NK-92 (cell line): ENCODE data around the gene HECTD4.

Experiments used
- DNase-seq: peaks from one replicate; lab custom pipeline; 2025; ENCODE audit not compliant: unreplicated experiment; lab: John Stamatoyannopoulos, UW

The HECTD4 gene

GRCh38 chr12:112219195-112219594 lies 163.0 kb downstream of the HECTD4 start:
- DNase-seq = no peak

GRCh38 chr12:112218150-112218549 lies 164.1 kb downstream of the HECTD4 start:
- no peak for DNase-seq

GRCh38 chr12:112217647-112218046 lies 164.6 kb downstream of the HECTD4 start:
- DNase-seq = no peak

DNA sequence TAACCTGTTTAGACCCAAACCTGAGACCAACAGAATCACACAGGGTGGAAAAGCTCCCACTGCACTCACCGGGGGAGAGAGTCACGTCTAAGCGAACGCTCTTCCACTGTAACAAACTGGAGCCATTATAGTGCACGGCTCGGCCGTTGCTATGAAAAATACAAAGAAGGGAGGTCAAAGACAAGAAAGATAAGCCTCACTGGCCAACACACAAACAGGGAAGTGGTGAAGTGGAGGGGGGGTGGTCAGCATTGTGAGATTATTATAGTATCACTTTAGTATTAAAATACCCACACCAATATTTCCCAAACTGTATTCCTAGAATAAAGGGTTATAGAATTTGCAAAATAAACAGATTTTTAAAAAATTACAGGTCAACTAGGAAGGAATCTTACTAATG lies 166.0 kb downstream of the HECTD4 start:
- DNase-seq = no peak

GRCh38 chr12:112214064-112214463 lies 168.2 kb downstream of the HECTD4 start:
- DNase-seq = no peak

DNA sequence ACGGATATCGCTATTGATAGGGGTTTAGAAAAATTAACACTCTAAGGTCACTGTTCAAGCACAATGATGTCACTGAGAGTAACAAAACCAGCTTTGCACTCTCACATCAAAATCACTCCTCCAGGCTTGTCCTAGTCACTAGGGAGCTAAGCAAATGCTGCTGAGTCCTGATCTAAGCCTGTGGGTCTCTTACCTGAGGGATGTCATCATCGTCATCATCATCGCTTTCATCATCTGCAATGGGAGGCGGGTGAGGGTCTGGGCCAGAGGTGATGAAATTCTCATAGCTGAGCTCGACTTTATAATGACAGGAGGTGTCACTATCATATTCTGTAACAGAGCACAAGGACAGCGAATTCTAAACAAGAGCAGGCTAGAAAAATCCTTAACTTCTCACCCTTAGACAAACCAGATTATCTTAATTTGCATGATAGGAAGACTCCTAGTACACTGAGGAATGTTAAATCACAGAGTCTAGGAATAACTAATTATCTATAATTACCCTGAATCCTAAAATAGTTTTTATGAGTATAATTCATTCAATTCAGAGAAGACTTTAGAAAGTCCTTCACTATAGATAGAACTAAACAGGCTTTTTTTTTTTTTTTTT lies 173.8 kb downstream of the HECTD4 start:
- DNase-seq = no peak

GRCh38 chr12:112207397-112207924 lies 174.8 kb downstream of the HECTD4 start:
- no peak for DNase-seq

DNA sequence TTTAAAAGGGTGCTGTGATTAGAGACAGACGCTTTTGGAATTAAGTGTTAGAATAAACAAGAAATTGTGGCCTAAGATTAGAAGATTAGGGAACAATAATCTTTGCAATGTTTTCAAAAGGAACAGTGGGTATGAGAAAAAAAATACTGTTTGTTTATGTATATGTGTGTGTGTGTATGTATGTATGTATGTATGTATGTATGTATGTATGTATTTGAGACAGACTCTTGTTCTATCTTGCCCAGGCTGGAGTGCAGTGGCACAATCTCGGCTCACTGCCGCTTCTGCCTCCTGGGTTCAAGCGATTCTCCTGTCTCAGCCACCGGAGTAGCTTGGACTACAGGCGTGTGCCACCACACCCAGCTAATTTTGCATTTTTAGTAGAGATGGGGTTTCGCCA lies 175.3 kb downstream of the HECTD4 start:
- no peak for DNase-seq

GRCh38 chr12:112199136-112199535 lies 183.1 kb downstream of the HECTD4 start:
- no peak for DNase-seq

DNA sequence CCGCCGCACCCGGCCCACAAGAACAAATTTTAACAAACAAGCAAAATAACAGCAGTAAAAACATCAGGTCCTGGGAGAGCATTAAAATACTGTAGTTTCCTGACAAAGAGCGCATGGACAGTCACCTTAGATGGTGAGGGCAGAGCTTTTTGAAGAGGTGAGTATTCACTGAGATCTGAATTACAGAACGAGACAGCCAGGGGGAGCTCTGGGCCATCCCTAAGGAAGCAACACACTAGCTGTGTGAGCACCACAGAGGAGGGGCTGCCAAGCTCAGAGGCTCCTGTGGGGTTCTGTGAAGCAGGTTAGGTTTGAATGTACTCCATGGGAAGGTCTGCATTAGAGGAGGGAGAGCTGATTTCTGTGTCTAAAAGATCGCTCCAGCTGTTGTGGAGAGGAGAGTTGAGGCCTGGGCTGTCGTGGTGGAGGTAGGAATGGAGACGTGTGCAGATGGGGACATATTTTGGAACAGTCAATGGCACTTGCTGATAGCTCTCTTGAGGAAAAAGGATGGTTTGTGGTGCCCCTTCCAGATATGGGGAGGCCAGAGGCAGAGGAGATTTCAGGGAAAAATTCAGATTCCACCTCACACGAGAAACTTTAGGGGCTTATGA lies 184.0 kb downstream of the HECTD4 start:
- no peak for DNase-seq

DNA sequence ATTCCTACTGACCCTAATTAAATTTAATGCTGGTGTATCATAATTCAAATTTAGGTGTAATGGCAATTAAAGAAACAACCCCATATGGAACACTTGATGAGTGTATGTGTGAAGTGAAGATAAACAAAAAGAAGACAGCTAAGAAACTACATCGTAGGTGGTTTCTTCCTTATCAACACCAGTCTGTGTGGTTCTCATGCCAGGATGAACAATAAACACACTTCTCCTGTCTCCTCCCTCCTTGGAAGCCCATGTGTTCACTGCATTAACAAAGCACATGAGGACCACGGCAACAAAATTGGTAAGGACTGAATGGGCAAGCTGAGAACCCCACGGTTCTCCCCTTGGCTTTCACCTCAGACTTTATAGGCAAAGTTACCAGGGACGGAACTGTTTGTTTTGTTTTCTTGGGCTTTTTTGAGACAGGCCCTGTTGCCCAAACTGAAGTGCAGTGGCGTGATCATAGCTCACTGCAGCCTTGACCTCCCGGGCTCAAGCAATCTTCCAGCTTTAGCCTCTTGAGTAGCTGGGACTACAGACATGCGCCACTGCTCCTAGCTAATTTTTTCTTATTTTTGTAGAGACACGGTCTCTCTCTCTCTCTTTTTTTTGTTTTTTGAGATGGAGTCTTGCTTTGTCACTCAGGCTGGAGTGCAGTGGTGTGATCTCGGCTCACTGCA lies 185.9 kb downstream of the HECTD4 start:
- no peak for DNase-seq

GRCh38 chr12:112194601-112195247 lies 187.5 kb downstream of the HECTD4 start:
- no peak for DNase-seq

DNA sequence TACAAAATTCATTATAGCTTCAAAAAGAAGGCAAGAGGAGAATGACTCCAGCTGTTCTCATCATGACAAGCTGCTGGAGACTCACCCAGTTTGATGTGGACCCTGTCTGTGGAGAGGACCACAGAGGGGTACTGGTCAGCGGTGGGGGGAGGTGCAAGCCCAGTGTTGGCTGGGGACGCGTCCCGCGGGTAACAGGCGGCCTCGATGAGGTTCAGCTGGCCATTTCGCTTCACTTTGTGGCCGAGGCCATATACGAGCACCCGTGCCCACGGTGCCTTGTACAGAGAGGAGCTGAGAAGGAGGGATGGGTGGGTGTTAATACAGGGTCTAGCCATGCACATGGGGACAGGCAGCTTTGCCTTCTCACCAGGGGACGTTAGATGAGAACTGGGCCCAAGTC lies 189.8 kb downstream of the HECTD4 start:
- no peak for DNase-seq

GRCh38 chr12:112191840-112192321 lies 190.3 kb downstream of the HECTD4 start:
- DNase-seq = no peak

GRCh38 chr12:112191201-112191600 lies 191.0 kb downstream of the HECTD4 start:
- DNase-seq = no peak

- no peak for DNase-seq
These were observed 191.8 kb downstream of the HECTD4 start for GRCh38 chr12:112190231-112191025.

DNA sequence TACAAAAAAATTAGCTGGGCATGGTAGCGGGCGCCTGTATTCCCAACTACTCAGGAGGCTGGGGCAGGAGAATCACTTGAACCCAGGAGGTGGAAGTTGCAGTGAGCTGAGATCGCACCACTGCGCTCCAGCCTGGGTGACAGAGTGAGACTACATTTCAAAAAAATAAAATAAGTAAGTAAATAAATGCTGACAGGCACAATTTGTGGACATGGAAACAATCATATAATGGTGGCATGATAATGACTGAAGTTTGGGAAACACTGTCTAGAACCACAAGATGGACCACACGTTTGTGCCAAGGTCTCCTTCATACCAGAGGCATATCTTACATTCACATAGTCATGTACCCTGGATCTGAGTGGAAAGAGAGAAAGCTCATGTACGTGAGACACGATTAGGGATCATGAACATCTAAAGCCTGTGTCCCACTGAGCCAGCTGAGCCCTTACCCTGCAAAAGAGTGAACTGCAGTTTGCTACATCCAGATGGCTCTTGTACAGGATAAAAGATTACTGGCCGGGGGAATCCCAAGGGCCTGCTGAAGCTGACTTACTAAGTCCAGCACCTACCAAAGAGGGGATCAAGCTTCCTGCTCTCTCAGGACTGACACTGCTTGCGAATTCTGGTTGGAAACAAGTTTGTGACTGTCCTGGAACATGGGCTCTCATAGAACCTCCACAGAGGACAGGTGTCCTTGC lies 194.0 kb downstream of the HECTD4 start:
- no peak for DNase-seq

GRCh38 chr12:112185093-112185923 lies 196.9 kb downstream of the HECTD4 start:
- no peak for DNase-seq
